ENCODE measurements around the gene NDUFS2. TPM values are rescaled to one million over a fixed set of nuclear protein-coding genes. Genes with fewer than 3 reads are reported as not detected.

NDUFS2 gene
- total and polyA plus RNA-seq, 10 of the 15 experiments (the other 5 are each of a cell fraction or from before 2014, with no cell fraction given) = 66.5 to 215 (median 148) TPM

DNA sequence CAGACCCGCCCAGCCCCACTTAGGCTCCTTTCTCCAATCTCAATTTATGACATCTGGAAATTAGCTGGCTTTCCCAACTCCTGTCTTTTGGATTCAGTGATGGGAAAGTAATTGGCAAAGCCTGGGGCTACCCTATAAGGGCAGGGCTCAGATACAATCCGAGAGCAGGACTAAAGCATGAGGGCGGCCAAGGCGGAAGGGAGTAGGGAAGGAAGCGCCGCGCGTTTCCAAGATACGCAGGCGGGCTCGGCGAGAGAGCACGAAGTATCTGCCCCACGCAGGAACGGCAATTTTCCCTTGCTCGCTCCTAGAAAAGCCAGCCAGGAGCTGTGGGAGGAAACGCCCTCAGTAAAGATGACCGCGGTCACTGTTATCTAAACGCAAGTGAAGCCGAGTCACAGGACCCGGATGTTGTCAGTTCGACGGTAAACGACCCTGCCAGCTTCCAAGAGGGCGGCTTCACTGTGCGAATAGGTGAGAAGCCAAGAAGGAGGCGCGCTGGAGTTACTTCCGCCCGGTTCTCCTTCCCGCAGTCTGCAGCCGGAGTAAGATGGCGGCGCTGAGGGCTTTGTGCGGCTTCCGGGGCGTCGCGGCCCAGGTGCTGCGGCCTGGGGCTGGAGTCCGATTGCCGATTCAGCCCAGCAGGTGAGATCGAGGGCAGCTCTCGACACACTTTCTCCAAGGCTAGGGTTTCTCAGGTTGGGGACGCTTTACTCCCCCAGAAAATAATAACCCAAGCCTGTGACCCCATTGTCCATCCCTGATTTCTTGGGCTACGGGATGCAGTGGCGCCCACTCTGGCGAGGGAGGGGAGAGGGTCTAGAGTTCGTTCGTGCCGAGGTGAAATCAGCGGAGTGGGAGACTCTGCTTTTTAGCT is at the start of gene NDUFS2 (continued):
- TF ChIP-seq ETV6 (conservative IDR thresholded peaks at IDR 0.05 in 1 of 2, IDR thresholded peaks at IDR 0.05 in 1 of 2; ENCODE audit: borderline replicate concordance in 1 of 2, low read depth in 1 of 2) (no peak), NR2C1 (IDR thresholded peaks at IDR 0.05) (peak; percentile 97), IKZF1 (conservative IDR thresholded peaks at IDR 0.05) (peak; percentile 98), SMARCA5 (IDR thresholded peaks at IDR 0.05) (0 out of 2 replicates have a peak, but pooled peaks have one; percentile 52), ZNF207 (IDR thresholded peaks at IDR 0.05; ENCODE audit: borderline replicate concordance) (0 out of 2 replicates have a peak, but pooled peaks have one; percentile 61), DPF2 (IDR thresholded peaks at IDR 0.05) (peak; percentile 56), WRNIP1 (IDR thresholded peaks at IDR 0.05; ENCODE audit: borderline replicate concordance, low read depth, low read length) (no peak), POLR2A (IDR thresholded peaks at IDR 0.05; ENCODE audit: low read depth, low read length) (peak; percentile 96), BACH1 (IDR thresholded peaks at IDR 0.05; ENCODE audit: borderline replicate concordance) (0 out of 2 replicates have a peak, but pooled peaks have one; percentile 35), ZNF24 (IDR thresholded peaks at IDR 0.05) (no peak), STAT1 (conservative IDR thresholded peaks at IDR 0.05) (no peak), NRF1 (conservative IDR thresholded peaks at IDR 0.05; ENCODE audit: low read depth, low read length) (no peak), CREB1 (IDR thresholded peaks at IDR 0.05; ENCODE audit: low read depth) (peak; percentile 96), POLR2AphosphoS2 (IDR thresholded peaks at IDR 0.05; ENCODE audit: low read depth, low read length) (0 out of 2 replicates have a peak, but pooled peaks have one; percentile 54), CBFB (IDR thresholded peaks at IDR 0.05; ENCODE audit: low read depth) (peak; percentile 82; the same call in 1 of the 2 replicates), BRCA1 (IDR thresholded peaks at IDR 0.05; ENCODE audit: low read depth, low read length) (no peak), HDAC6 (IDR thresholded peaks at IDR 0.05; ENCODE audit: unreplicated experiment) (no peak), CHD1 (IDR thresholded peaks at IDR 0.05; ENCODE audit: low read depth, low read length) (0 out of 2 replicates have a peak, but pooled peaks have one; percentile 81), CREM (IDR thresholded peaks at IDR 0.05; ENCODE audit: low read depth) (peak; percentile 96)
- TF ChIP-seq, protein P1, sequence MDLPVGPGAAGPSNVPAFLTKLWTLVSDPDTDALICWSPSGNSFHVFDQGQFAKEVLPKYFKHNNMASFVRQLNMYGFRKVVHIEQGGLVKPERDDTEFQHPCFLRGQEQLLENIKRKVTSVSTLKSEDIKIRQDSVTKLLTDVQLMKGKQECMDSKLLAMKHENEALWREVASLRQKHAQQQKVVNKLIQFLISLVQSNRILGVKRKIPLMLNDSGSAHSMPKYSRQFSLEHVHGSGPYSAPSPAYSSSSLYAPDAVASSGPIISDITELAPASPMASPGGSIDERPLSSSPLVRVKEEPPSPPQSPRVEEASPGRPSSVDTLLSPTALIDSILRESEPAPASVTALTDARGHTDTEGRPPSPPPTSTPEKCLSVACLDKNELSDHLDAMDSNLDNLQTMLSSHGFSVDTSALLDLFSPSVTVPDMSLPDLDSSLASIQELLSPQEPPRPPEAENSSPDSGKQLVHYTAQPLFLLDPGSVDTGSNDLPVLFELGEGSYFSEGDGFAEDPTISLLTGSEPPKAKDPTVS (IDR thresholded peaks at IDR 0.05; ENCODE audit: low read depth, low read length) = no peak
- TF ChIP-seq, protein P2, sequence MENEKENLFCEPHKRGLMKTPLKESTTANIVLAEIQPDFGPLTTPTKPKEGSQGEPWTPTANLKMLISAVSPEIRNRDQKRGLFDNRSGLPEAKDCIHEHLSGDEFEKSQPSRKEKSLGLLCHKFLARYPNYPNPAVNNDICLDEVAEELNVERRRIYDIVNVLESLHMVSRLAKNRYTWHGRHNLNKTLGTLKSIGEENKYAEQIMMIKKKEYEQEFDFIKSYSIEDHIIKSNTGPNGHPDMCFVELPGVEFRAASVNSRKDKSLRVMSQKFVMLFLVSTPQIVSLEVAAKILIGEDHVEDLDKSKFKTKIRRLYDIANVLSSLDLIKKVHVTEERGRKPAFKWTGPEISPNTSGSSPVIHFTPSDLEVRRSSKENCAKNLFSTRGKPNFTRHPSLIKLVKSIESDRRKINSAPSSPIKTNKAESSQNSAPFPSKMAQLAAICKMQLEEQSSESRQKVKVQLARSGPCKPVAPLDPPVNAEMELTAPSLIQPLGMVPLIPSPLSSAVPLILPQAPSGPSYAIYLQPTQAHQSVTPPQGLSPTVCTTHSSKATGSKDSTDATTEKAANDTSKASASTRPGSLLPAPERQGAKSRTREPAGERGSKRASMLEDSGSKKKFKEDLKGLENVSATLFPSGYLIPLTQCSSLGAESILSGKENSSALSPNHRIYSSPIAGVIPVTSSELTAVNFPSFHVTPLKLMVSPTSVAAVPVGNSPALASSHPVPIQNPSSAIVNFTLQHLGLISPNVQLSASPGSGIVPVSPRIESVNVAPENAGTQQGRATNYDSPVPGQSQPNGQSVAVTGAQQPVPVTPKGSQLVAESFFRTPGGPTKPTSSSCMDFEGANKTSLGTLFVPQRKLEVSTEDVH (IDR thresholded peaks at IDR 0.05; ENCODE audit: low read depth, partially characterized antibody) = peak; percentile 83
- TF ChIP-seq, protein P3, sequence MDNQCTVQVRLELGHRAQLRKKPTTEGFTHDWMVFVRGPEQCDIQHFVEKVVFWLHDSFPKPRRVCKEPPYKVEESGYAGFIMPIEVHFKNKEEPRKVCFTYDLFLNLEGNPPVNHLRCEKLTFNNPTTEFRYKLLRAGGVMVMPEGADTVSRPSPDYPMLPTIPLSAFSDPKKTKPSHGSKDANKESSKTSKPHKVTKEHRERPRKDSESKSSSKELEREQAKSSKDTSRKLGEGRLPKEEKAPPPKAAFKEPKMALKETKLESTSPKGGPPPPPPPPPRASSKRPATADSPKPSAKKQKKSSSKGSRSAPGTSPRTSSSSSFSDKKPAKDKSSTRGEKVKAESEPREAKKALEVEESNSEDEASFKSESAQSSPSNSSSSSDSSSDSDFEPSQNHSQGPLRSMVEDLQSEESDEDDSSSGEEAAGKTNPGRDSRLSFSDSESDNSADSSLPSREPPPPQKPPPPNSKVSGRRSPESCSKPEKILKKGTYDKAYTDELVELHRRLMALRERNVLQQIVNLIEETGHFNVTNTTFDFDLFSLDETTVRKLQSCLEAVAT (IDR thresholded peaks at IDR 0.05) = peak; percentile 97
- TF ChIP-seq, protein P4, sequence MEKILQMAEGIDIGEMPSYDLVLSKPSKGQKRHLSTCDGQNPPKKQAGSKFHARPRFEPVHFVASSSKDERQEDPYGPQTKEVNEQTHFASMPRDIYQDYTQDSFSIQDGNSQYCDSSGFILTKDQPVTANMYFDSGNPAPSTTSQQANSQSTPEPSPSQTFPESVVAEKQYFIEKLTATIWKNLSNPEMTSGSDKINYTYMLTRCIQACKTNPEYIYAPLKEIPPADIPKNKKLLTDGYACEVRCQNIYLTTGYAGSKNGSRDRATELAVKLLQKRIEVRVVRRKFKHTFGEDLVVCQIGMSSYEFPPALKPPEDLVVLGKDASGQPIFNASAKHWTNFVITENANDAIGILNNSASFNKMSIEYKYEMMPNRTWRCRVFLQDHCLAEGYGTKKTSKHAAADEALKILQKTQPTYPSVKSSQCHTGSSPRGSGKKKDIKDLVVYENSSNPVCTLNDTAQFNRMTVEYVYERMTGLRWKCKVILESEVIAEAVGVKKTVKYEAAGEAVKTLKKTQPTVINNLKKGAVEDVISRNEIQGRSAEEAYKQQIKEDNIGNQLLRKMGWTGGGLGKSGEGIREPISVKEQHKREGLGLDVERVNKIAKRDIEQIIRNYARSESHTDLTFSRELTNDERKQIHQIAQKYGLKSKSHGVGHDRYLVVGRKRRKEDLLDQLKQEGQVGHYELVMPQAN (conservative IDR thresholded peaks at IDR 0.05) = peak; percentile 65
